HepG2 (cell line): ENCODE data around the gene CDKN1A. TPM values are rescaled to one million over a fixed set of nuclear protein-coding genes. Genes with fewer than 3 reads are reported as not detected.
A peak's percentile ranks its signal among the peaks of the same experiment; 100 is the strongest.

Experiments used
- ELF3 ChIP-seq: IDR thresholded peaks from 2 replicates; pipeline ENCODE4 v1.6.1; 2016; ENCODE audit warnings: missing genetic modification reagents, missing compliant biosample characterization
- EP300 ChIP-seq, 3 experiments: sonication (generic) in 1 of 3; formaldehyde crosslinking in 1 of 3; IDR thresholded peaks; 2 replicates each; pipeline versions ENCODE4 v1.5.1 to v1.6.1; 2011 to 2020; ENCODE audit warnings: low read depth in 2 of 3, low read length in 2 of 3, borderline replicate concordance in 1 of 3, improper control_type of control experiment in 1 of 3, mild to moderate bottlenecking in 1 of 3, missing genetic modification reagents in 1 of 3, moderate library complexity in 1 of 3
- PITX1 ChIP-seq: sonication (generic); formaldehyde crosslinking; IDR thresholded peaks from 2 replicates; pipeline ENCODE4 v1.5.1; 2020; ENCODE audit warnings: mild to moderate bottlenecking, missing genetic modification reagents
- POLR2AphosphoS5 ChIP-seq: IDR thresholded peaks from 2 replicates; pipeline ENCODE4 v1.6.1; 2012; ENCODE audit warnings: low read depth, low read length
- RARA ChIP-seq: IDR thresholded peaks from 2 replicates; pipeline ENCODE4 v1.6.1; 2016; ENCODE audit warnings: missing genetic modification reagents, missing compliant biosample characterization
- SIX4 ChIP-seq: sonication (generic); formaldehyde crosslinking; IDR thresholded peaks from 2 replicates; pipeline ENCODE4 v1.4.0; 2020; ENCODE audit warnings: missing genetic modification reagents
- polyA plus RNA-seq, 8 experiments: library from polyadenylated mRNA; depleted of rRNA in 3 of 8; stranded (reverse) in 7 of 8; unstranded in 1 of 8; fragments of >200 nt; fragmentation: Illumina TruSeq in 4 of 8; extraction: Trizol in 4 of 8; gene quantifications; 2 replicates each; pipeline versions ENCODE4 v1.2.1 to v1.2.3, GENCODE V29; 2011 to 2016; ENCODE audit warnings: low read depth in 4 of 8, missing spikeins in 1 of 8, mixed read lengths in 1 of 8; ENCODE audit not compliant: insufficient read depth in 1 of 8
- total RNA-seq, 5 experiments: library from RNA; depleted of rRNA; stranded (reverse); fragments of >200 nt; fragmentation: Illumina TruSeq; extraction: Trizol; gene quantifications; 2 replicates each; pipeline ENCODE4 v1.2.3, GENCODE V29; 2016; ENCODE audit warnings: low read depth in 1 of 5
- TF ChIP-seq, protein P1 (sequence below): sonication (generic); formaldehyde crosslinking; IDR thresholded peaks from 2 replicates; pipeline ENCODE4 v1.4.0; 2020; ENCODE audit warnings: missing genetic modification reagents, low read depth, mild to moderate bottlenecking, borderline replicate concordance
- TF ChIP-seq, protein P2 (sequence below): sonication (generic); formaldehyde crosslinking; IDR thresholded peaks from 2 replicates; pipeline ENCODE4 v1.4.0; 2020; ENCODE audit warnings: missing genetic modification reagents
- TF ChIP-seq, protein P3 (sequence below), 2 experiments: fragments of 450-650 bp in 1 of 2; sonication (generic) in 1 of 2; formaldehyde crosslinking in 1 of 2; IDR thresholded peaks; 2 replicates each; pipeline versions ENCODE4 v1.6.1 to v1.8.0; 2016 to 2022; ENCODE audit warnings: antibody characterized with exemption in 1 of 2, mild to moderate bottlenecking in 1 of 2, missing genetic modification reagents in 1 of 2
- TF ChIP-seq, protein P4 (sequence below): IDR thresholded peaks from 2 replicates; pipeline ENCODE4 v1.6.1; 2012; ENCODE audit warnings: inconsistent platforms

Gene CDKN1A
- total and polyA plus RNA-seq, 2 of the 13 experiments (the other 11 are each of a cell fraction or from before 2014, with no cell fraction given), result 60.7 to 92.1 TPM

DNA sequence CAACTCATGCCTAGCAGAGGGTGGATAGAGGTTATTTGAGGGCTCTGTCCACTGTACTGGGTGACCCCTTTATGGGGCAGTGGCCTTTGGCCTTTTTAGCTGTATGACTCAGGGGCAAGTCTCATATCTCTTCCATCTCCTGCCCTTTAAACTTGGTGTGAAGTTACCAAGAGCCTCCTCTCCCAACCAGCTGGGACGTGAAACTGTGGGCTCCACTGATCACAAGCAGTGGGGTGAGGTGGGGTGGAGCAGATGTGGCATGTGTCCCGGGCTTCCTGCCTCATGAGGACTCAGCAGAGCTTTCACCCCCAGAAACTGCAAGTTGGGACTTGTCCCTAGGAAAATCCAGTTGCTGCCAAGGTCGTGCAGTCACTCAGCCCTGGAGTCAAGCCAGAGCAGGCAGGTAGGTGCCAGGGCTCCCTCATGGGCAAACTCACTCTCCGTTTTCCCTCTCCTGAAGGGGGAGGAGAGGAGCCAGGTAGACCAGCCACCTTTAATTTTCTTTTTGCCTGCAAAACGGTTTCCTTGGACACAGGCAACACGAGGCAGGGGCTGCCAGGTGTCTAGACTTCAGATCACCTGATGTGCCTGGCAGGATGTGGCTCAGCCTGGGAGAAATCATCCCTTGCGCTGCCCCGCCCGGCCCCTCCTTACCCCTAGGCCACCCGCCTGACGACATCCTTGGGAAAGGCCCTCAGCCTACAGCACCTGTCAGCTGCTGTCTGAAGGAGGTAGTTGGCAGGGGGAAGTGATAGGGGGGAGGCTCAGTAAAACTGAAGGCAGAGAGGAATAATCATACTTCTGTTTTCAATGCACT lies 4.0 kb downstream of the CDKN1A start (continued):
- TF ChIP-seq PITX1 (CRISPR knock-in tag), result 0 out of 2 replicates have a peak, but pooled peaks have one; percentile 36
- TF ChIP-seq, protein P1, sequence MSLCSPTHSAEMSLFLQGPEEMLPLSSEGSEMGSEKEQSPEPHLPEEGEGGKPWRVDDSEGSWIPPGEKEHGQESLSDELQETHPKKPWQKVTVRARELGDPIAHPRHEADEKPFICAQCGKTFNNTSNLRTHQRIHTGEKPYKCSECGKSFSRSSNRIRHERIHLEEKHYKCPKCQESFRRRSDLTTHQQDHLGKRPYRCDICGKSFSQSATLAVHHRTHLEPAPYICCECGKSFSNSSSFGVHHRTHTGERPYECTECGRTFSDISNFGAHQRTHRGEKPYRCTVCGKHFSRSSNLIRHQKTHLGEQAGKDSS (CRISPR knock-in tag), result 0 out of 2 replicates have a peak, but pooled peaks have one; percentile 52
- TF ChIP-seq, protein P2, sequence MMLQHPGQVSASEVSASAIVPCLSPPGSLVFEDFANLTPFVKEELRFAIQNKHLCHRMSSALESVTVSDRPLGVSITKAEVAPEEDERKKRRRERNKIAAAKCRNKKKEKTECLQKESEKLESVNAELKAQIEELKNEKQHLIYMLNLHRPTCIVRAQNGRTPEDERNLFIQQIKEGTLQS (CRISPR knock-in tag), result 0 out of 2 replicates have a peak, but pooled peaks have one; percentile 28
- peak in 1 of 2 experiments; percentile 49; a peak in 1 of 4 replicates for TF ChIP-seq EP300 (IDR thresholded peaks at IDR 0.05; ENCODE audit: low read depth in 2 of 2, low read length in 2 of 2)
- TF ChIP-seq EP300 (CRISPR knock-in tag; IDR thresholded peaks at IDR 0.05; ENCODE audit: borderline replicate concordance), result no peak
- TF ChIP-seq, protein P3, sequence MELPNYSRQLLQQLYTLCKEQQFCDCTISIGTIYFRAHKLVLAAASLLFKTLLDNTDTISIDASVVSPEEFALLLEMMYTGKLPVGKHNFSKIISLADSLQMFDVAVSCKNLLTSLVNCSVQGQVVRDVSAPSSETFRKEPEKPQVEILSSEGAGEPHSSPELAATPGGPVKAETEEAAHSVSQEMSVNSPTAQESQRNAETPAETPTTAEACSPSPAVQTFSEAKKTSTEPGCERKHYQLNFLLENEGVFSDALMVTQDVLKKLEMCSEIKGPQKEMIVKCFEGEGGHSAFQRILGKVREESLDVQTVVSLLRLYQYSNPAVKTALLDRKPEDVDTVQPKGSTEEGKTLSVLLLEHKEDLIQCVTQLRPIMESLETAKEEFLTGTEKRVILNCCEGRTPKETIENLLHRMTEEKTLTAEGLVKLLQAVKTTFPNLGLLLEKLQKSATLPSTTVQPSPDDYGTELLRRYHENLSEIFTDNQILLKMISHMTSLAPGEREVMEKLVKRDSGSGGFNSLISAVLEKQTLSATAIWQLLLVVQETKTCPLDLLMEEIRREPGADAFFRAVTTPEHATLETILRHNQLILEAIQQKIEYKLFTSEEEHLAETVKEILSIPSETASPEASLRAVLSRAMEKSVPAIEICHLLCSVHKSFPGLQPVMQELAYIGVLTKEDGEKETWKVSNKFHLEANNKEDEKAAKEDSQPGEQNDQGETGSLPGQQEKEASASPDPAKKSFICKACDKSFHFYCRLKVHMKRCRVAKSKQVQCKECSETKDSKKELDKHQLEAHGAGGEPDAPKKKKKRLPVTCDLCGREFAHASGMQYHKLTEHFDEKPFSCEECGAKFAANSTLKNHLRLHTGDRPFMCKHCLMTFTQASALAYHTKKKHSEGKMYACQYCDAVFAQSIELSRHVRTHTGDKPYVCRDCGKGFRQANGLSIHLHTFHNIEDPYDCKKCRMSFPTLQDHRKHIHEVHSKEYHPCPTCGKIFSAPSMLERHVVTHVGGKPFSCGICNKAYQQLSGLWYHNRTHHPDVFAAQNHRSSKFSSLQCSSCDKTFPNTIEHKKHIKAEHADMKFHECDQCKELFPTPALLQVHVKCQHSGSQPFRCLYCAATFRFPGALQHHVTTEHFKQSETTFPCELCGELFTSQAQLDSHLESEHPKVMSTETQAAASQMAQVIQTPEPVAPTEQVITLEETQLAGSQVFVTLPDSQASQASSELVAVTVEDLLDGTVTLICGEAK (IDR thresholded peaks at IDR 0.05), result no peak
- TF ChIP-seq, protein P3 (CRISPR knock-in tag; IDR thresholded peaks at IDR 0.05), result 0 out of 2 replicates have a peak, but pooled peaks have one; percentile 38
- no peak for TF ChIP-seq ELF3 (CRISPR knock-in tag)
- TF ChIP-seq POLR2AphosphoS5, result peak; percentile 24; the same call in 1 of the 2 replicates
- TF ChIP-seq, protein P4, sequence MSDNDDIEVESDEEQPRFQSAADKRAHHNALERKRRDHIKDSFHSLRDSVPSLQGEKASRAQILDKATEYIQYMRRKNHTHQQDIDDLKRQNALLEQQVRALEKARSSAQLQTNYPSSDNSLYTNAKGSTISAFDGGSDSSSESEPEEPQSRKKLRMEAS, result peak; percentile 45; the same call in 1 of the 2 replicates
- peak; percentile 83 for TF ChIP-seq RARA (CRISPR knock-in tag)
- peak; percentile 48; the same call in 1 of the 2 replicates for TF ChIP-seq SIX4 (CRISPR knock-in tag)
